NT2/D1 (cell line): Measurements from ENCODE around the gene KPNA3.

Experiments
- SUZ12 ChIP-seq: IDR thresholded peaks from 2 replicates; pipeline ENCODE4 v1.6.1; 2011; ENCODE audit not compliant: insufficient read length, insufficient read depth; ENCODE audit errors: extremely low read depth
- YY1 ChIP-seq: IDR thresholded peaks from 2 replicates; pipeline ENCODE4 v1.6.1; 2011; ENCODE audit not compliant: insufficient read length, insufficient read depth

GRCh38 chr13:49781806-49782205, 10.7 kb downstream of the KPNA3 start:
- TF ChIP-seq YY1 (no peak), SUZ12 (no peak)
